ENCODE measurements around the gene SND1.

SND1 gene

GRCh38 chr7:127776776-127777386 is 124.9 kb downstream of the SND1 start:
- no peak for DNase-seq

DNA sequence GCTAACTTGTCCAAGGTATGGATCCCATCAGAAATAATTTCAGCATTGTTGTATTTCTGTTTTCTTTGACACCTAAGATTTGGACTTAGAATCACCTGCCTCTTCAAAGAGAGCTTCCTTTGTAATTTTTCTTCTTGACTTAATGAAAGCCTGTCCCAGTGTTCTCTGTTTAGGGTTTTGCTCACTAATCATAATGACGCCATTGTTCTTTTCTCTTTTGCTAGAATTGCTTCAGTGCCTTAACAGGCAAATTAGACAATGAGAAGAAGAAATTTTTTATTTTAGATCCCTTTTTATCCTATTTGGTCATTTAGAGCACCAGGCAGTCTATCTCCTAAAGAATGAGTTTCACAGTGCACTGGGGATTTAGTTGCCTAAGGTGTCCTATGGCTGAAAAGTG is 128.5 kb downstream of the SND1 start:
- no peak for DNase-seq

- DNase-seq: no peak
Observed at GRCh38 chr7:127781081-127781480, 129.1 kb downstream of the SND1 start.

DNA sequence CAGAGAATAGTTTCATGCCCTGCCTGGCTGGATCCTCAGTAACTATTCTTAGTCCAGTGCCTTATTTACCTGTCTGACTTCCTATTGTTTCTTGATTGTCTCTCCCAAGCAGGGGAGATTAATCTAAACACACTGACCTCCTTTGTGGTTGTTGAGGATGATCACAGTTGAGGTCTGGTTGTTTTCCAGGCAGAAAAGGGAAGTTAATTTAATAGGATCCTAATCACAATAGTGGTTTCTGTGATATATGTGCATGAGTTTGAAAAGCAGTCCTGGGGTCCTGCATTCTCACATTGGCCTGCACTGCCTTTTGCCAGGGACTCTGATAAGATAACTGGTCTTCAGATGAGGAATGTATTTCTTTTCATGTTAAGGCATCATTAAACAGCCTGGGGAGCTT is 130.1 kb downstream of the SND1 start:
- no peak for DNase-seq

- no peak for DNase-seq
Observed at GRCh38 chr7:127782654-127783559, 130.9 kb downstream of the SND1 start.

DNA sequence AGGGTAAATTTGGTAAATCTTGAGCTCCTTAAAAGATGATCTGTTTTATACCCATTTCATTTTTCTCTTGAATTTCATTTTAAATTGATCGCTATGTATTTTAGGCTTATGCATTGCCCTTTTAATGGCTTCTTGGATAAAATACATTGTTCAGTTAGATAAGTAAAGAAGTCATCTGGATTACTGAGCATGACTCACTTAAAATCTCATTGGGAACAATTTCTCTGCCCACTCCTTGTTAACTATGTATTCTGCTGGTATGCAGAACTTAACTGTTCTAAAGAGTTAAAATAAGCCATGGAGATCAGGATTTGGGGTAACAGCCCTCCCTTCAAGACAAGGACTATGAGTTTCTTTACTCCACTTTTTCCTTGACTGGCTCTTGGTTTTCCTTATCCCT is 134.2 kb downstream of the SND1 start:
- DNase-seq: no peak

DNA sequence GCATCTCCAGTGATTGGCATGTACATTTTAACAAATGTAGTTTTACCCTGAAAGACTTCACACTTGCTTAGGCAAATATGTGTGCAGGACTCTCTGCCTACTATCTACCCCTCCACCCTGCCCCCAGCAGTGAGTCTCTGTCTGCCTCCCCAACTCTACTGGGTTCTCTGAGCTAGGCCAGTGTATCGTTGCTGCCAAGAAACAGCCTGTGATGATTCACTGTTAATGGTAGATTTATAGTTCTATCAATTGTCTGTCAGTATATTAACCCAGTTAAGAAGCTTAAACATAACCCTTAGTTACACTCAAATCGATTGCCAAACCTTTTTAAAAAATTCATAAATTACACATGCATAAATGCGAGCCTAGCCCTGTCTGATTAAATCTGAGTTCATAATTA is 137.0 kb downstream of the SND1 start:
- no peak for DNase-seq

GRCh38 chr7:127791446-127792189 is 139.6 kb downstream of the SND1 start:
- no peak for DNase-seq

DNA sequence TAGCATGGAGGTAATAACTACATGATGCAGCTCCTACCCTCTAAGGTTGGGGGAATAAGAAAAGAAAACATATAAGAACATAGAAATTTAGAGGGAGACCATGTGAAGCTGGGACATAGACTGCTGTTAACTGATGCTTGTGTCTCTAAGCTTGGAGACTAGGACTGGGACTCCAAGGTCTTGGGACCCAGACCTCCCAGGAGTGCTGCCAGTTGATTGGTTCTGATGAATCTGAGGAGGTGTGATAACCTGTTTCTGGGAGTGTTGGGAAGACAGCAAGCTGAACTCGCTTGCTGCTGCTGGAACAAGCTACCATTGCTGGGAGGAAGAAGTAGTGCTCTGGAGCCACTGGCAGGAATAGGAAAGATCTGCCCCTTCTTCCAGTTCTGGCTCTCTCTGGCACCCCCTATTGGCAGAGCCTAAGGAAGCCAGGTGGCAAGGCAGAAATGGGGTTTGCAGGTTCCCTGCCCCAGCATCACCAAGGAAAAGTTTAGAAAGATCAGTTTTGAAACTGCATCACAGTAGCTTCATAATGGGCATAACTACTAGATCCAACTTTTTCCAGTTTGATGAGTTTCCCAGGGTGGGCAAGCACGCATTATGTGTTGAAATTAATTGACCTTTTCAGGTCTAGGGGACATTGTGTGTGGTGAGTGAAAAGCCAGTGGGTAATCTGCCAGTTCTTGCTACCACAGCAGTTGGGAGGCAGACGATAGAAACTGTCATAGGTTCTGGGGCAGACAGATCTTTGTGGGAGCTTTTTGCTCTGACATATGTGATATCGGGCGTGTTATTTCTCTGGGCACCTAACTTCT is 140.7 kb downstream of the SND1 start:
- DNase-seq: no peak

GRCh38 chr7:127793582-127793981 is 141.6 kb downstream of the SND1 start:
- no peak for DNase-seq

GRCh38 chr7:127794136-127794535 is 142.1 kb downstream of the SND1 start:
- no peak for DNase-seq

- no peak for DNase-seq
Observed at GRCh38 chr7:127794551-127794950, 142.6 kb downstream of the SND1 start.

DNA sequence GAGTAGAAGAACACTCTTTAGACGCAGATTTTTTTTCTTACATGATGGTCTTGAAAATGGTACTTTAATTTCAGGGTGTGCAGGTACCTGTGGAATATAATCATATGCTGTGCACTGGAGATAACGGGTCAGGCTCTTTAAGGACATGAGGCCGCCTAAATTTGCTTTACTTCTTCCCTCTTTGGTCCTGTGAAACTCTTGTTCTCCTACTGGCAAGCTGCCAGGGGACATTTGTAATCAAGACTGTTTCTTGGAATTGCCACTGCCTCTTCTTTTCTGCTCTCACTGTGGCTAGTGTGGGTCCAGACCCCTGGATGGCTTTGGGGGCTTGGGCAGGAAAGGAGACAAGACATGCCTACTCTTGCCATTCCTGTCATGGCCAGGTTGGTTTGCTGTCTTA is 146.0 kb downstream of the SND1 start:
- no peak for DNase-seq

DNA sequence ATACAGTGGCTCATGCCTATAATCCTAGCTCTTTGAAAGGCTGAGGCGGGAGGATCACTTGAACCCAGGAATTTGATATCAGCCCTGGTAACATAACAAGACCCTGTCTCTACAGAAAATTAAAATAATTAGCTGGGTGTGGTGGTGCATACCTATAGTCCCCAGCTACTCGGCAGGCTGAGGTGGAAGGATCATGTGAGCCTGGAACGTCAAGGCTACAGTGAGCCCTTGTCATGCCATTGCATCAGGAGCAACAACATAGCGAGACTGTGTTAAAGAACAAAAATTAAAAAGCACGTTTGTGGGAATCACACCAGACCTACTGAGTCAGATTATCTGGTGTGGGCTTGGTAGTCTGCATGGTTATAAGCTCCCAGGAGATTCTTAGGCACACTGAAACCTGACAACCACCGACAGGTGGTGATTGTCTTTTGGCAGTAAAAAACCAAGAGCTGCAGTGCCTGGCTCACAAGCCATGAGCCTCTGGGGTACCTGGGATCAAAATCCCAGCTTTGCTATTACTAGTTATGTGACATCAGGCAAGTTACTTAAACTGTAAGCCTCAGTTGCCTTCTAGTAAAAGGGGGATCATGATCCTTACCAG is 146.9 kb downstream of the SND1 start:
- no peak for DNase-seq

- no peak for DNase-seq
Observed at GRCh38 chr7:127799535-127800305, 147.7 kb downstream of the SND1 start.

DNA sequence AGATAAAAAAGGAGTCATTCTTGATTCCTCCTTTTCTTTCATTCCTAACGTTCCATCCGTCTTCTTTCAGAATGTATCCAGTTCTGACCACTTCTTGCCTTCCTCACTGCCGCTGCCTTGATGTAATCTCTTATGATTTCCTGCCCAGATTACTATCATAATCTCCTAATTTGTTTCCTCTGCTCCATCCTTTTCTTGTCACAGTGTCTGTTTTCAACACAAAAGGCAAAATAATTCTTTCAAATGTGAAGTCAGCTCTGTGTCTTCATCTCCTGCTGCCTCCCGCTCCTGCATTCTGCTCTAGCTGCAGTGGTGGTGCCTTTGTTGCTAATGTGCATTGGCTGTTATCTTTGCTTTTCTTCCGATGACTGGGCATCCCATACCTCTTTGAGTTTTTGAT is 150.9 kb downstream of the SND1 start:
- DNase-seq: no peak

GRCh38 chr7:127803626-127804025 is 151.6 kb downstream of the SND1 start:
- DNase-seq: peak; percentile 11

DNA sequence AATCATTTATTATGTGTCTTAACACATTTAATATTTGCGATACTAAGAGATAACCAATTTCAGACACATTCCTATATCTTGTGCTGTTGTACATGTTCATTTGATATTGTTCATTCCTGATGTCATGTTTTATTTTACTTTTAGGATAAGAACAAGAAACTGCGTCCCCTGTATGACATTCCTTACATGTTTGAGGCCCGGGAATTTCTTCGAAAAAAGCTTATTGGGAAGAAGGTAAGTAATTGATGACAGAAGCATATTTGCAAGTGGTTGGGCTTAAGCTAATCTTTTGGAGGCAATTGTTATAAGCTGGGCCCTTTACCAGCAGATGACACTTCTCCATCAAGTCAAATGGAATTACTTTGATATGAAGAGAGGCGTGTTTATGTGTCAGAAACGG is 155.3 kb downstream of the SND1 start:
- no peak for DNase-seq

GRCh38 chr7:127807829-127808228 is 155.8 kb downstream of the SND1 start:
- DNase-seq: no peak

GRCh38 chr7:127809261-127809702 is 157.3 kb downstream of the SND1 start:
- DNase-seq: no peak

- DNase-seq: no peak
Observed at GRCh38 chr7:127810113-127810512, 158.1 kb downstream of the SND1 start.
